PFSK-1 (cell line): ENCODE results near the gene CELA2B.

Source experiments
- POLR2AphosphoS5 ChIP-seq: IDR thresholded peaks from 2 replicates; pipeline ENCODE4 v1.6.1; 2012; ENCODE audit warnings: low read depth, mild to moderate bottlenecking, control low read depth, low read length, moderate library complexity
- REST ChIP-seq, 2 experiments: IDR thresholded peaks; 2 replicates each; pipeline versions ENCODE4 v1.6.1 to v1.8.0; 2011 to 2012; ENCODE audit warnings: low read depth in 2 of 2, low read length in 2 of 2, control low read depth in 1 of 2, inconsistent platforms in 1 of 2, mild to moderate bottlenecking in 1 of 2, moderate library complexity in 1 of 2; ENCODE audit not compliant: insufficient read depth in 1 of 2
- SIN3A ChIP-seq: IDR thresholded peaks from 2 replicates; pipeline ENCODE4 v1.6.1; 2012; ENCODE audit warnings: mild to moderate bottlenecking, low read length, moderate library complexity, borderline replicate concordance; ENCODE audit not compliant: insufficient read depth
- TAF1 ChIP-seq: IDR thresholded peaks from 2 replicates; pipeline ENCODE4 v1.6.1; 2012; ENCODE audit warnings: low read length, control low read depth, borderline replicate concordance; ENCODE audit not compliant: insufficient read depth

GRCh38 chr1:15522551-15522950, 46.6 kb downstream of the CELA2B start:
- no peak for TF ChIP-seq POLR2AphosphoS5
- no peak for TF ChIP-seq REST (IDR thresholded peaks at IDR 0.05; ENCODE audit: insufficient read depth in 1 of 2, low read depth in 2 of 2, low read length in 2 of 2)
- no peak for TF ChIP-seq SIN3A
- no peak for TF ChIP-seq TAF1
